Measurements from ENCODE around the gene SHISA3.

GRCh38 chr4:42348692-42349091, 48.6 kb upstream of the SHISA3 start:
- no peak for TF ChIP-seq CTCF (IDR thresholded peaks at IDR 0.05)
- no peak for TF ChIP-seq IRF1 (CRISPR knock-in tag; IDR thresholded peaks at IDR 0.05)
- TF ChIP-seq, protein P1, sequence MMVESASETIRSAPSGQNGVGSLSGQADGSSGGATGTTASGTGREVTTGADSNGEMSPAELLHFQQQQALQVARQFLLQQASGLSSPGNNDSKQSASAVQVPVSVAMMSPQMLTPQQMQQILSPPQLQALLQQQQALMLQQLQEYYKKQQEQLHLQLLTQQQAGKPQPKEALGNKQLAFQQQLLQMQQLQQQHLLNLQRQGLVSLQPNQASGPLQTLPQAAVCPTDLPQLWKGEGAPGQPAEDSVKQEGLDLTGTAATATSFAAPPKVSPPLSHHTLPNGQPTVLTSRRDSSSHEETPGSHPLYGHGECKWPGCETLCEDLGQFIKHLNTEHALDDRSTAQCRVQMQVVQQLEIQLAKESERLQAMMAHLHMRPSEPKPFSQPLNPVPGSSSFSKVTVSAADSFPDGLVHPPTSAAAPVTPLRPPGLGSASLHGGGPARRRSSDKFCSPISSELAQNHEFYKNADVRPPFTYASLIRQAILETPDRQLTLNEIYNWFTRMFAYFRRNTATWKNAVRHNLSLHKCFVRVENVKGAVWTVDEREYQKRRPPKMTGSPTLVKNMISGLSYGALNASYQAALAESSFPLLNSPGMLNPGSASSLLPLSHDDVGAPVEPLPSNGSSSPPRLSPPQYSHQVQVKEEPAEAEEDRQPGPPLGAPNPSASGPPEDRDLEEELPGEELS (CRISPR knock-in tag; IDR thresholded peaks at IDR 0.05) = no peak
- TF ChIP-seq JUN (CRISPR knock-in tag; IDR thresholded peaks at IDR 0.05) = no peak
- TF ChIP-seq ELF4 (CRISPR knock-in tag; IDR thresholded peaks at IDR 0.05; ENCODE audit: low read depth) = no peak
- no peak for TF ChIP-seq FOXK1 (CRISPR knock-in tag; IDR thresholded peaks at IDR 0.05)
- TF ChIP-seq, protein P2, sequence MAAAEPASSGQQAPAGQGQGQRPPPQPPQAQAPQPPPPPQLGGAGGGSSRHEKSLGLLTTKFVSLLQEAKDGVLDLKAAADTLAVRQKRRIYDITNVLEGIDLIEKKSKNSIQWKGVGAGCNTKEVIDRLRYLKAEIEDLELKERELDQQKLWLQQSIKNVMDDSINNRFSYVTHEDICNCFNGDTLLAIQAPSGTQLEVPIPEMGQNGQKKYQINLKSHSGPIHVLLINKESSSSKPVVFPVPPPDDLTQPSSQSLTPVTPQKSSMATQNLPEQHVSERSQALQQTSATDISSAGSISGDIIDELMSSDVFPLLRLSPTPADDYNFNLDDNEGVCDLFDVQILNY (CRISPR knock-in tag; IDR thresholded peaks at IDR 0.05) = no peak
- TF ChIP-seq, protein P3, sequence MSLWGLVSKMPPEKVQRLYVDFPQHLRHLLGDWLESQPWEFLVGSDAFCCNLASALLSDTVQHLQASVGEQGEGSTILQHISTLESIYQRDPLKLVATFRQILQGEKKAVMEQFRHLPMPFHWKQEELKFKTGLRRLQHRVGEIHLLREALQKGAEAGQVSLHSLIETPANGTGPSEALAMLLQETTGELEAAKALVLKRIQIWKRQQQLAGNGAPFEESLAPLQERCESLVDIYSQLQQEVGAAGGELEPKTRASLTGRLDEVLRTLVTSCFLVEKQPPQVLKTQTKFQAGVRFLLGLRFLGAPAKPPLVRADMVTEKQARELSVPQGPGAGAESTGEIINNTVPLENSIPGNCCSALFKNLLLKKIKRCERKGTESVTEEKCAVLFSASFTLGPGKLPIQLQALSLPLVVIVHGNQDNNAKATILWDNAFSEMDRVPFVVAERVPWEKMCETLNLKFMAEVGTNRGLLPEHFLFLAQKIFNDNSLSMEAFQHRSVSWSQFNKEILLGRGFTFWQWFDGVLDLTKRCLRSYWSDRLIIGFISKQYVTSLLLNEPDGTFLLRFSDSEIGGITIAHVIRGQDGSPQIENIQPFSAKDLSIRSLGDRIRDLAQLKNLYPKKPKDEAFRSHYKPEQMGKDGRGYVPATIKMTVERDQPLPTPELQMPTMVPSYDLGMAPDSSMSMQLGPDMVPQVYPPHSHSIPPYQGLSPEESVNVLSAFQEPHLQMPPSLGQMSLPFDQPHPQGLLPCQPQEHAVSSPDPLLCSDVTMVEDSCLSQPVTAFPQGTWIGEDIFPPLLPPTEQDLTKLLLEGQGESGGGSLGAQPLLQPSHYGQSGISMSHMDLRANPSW (CRISPR knock-in tag; conservative IDR thresholded peaks at IDR 0.05; ENCODE audit: low read depth) = no peak
- no peak for TF ChIP-seq ZNF121 (CRISPR knock-in tag; IDR thresholded peaks at IDR 0.05)

All from WTC11 (cell line).